A673 (cell line): ENCODE measurements around the gene KIAA0825. TPM values are rescaled to one million over a fixed set of nuclear protein-coding genes. Genes with fewer than 3 reads are reported as not detected.

Experiments
- BruUV-seq: library from RNA; stranded (reverse); fragments of 400-500 nt; replicated peaks from 2 replicates; lab custom pipeline; 2021; lab: Mats Ljungman, UMichigan
- CTCF ChIA-PET: fragments of 300-600 bp; sonication (Branson Sonifier 250); formaldehyde crosslinking; loops from one replicate; lab custom pipeline; 2022; ENCODE audit warnings: antibody characterized with exemption; lab: Charles Lee
- POLR2A ChIA-PET: fragments of 300-600 bp; sonication (Branson Sonifier 250); formaldehyde crosslinking; loops from one replicate; lab custom pipeline; 2022; ENCODE audit warnings: antibody characterized with exemption; ENCODE audit not compliant: low non-redundant PET; lab: Charles Lee
- DNase-seq: peaks from one replicate; pipeline ENCODE4 v3.0.0-alpha.2; 2015; ENCODE audit warnings: low spot score
- H3K27ac ChIP-seq: fragments of 200-600 bp; sonication (generic); 2 replicates; pipeline ENCODE4 v1.5.1; 2016; ENCODE audit warnings: mixed run types, low read depth, mild to moderate bottlenecking, mixed read lengths, antibody characterized with exemption, low read length; ENCODE audit not compliant: poor library complexity, severe bottlenecking
- H3K27me3 ChIP-seq: fragments of 200-600 bp; sonication (generic); replicated peaks from 2 replicates; pipeline ENCODE4 v1.6.1; 2017; ENCODE audit warnings: mixed run types, low read depth, mild to moderate bottlenecking, mixed read lengths, antibody characterized with exemption, low read length; ENCODE audit not compliant: insufficient read depth, poor library complexity
- H3K36me3 ChIP-seq: fragments of 200-600 bp; sonication (generic); 2 replicates; pipeline ENCODE4 v1.6.1; 2016; ENCODE audit warnings: mixed run types, mild to moderate bottlenecking, mixed read lengths, antibody characterized with exemption, low read length; ENCODE audit not compliant: insufficient read depth, poor library complexity, severe bottlenecking
- H3K4me1 ChIP-seq: fragments of 200-600 bp; sonication (generic); 2 replicates; pipeline ENCODE4 v1.6.1; 2017; ENCODE audit warnings: mixed run types, mild to moderate bottlenecking, mixed read lengths, antibody characterized with exemption, low read length; ENCODE audit not compliant: insufficient read depth, poor library complexity, severe bottlenecking
- H3K4me3 ChIP-seq: fragments of 200-600 bp; sonication (generic); 2 replicates; pipeline ENCODE4 v1.5.1; 2016; ENCODE audit warnings: low read depth, mixed run types, mild to moderate bottlenecking, mixed read lengths, low read length; ENCODE audit not compliant: poor library complexity, severe bottlenecking
- H3K9me3 ChIP-seq: fragments of 200-600 bp; sonication (generic); 2 replicates; pipeline ENCODE4 v1.6.1; 2016; ENCODE audit warnings: mixed run types, low read depth, mild to moderate bottlenecking, mixed read lengths, antibody characterized with exemption, low read length; ENCODE audit not compliant: poor library complexity, severe bottlenecking
- EZH2 ChIP-seq: fragments of 200-600 bp; sonication (generic); IDR thresholded peaks from 2 replicates; pipeline ENCODE4 v1.6.1; 2017; ENCODE audit warnings: borderline replicate concordance, low read depth, mild to moderate bottlenecking, mixed read lengths, antibody characterized with exemption, low read length; ENCODE audit not compliant: poor library complexity, severe bottlenecking
- intact Hi-C: fragments of 100-400 bp; cut with micrococcal nuclease; formaldehyde crosslinking; loops from one replicate; pipeline ENCODE4 v1.10.0; 2022; ENCODE audit not compliant: unreplicated experiment
- total RNA-seq: library from RNA; stranded (reverse); gene quantifications from 2 replicates; pipeline ENCODE4 v1.2.3, GENCODE V29; 2021
- TF ChIP-seq, protein P1 (sequence below): fragments of 300-800, 200-600 bp; sonication (generic); conservative IDR thresholded peaks from 2 replicates; pipeline ENCODE4 v1.5.1; 2017; ENCODE audit warnings: low read depth, mild to moderate bottlenecking, antibody characterized with exemption, low read length, moderate library complexity, mixed read lengths

Gene KIAA0825
- total RNA-seq, 1 experiment from 2014 or later = 1.2 TPM

DNA sequence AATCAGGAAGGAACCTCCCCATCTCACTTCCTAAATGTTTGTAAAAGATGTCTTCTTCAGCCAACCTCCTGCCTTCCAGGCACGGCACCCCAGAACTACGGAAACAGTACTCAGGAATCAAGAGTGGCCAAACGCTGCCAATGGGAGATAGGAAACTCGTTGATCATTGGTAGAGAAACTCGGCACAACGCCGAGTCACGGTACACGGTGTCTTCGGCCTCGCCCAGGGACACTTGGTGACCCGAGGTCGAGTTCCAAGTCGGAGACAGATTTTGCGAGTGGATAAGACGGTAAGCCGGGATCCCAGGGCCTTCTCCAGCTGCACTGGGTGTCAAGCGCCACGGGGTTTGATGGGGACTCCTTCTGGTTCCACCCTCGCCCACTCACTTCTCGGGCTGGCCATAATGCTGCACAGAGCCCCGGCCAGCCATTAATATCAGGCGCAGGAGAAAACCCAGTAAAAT lies 343 bp downstream of the KIAA0825 start:
- ChIA-PET CTCF (no interaction called here), POLR2A (no interaction called here)
- Histone ChIP-seq H3K4me3 (peak overlapping the region; percentile 87), H3K36me3 (no peaks in the 10 kb centered on the region), H3K27ac (peak overlapping the region; percentile 81), H3K27me3 (no peaks in the 10 kb centered on the region), H3K9me3 (no peaks in the 10 kb centered on the region), H3K4me1 (peaks cover 8% of the 10 kb centered on the region)
- no TSS peak for BruUV-seq
- TF ChIP-seq EZH2 = no peak
- TF ChIP-seq, protein P1, sequence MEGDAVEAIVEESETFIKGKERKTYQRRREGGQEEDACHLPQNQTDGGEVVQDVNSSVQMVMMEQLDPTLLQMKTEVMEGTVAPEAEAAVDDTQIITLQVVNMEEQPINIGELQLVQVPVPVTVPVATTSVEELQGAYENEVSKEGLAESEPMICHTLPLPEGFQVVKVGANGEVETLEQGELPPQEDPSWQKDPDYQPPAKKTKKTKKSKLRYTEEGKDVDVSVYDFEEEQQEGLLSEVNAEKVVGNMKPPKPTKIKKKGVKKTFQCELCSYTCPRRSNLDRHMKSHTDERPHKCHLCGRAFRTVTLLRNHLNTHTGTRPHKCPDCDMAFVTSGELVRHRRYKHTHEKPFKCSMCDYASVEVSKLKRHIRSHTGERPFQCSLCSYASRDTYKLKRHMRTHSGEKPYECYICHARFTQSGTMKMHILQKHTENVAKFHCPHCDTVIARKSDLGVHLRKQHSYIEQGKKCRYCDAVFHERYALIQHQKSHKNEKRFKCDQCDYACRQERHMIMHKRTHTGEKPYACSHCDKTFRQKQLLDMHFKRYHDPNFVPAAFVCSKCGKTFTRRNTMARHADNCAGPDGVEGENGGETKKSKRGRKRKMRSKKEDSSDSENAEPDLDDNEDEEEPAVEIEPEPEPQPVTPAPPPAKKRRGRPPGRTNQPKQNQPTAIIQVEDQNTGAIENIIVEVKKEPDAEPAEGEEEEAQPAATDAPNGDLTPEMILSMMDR = no peak
- peak; percentile 66 for DNase-seq
- intact Hi-C loops = no loop called here

DNA sequence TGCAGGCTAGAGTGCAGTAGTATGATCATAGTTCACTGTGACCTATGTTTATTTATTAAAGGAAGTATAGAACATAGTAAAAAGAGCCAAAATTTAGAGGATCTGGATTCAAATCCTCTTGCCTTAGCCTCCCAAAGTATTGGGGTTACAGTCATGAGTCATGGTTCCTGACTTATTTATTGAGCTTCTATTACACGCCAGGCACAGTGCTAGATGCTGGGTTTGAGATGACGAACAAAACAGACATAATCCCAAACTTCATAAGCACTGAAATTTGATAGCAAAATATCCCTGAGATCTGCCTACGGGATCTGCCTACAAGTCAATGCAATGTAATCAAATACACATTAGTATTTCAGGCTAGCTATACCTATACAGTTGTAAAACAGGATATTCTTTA lies 2.5 kb downstream of the KIAA0825 start:
- BruUV-seq = no TSS peak
- Histone ChIP-seq H3K4me1 (peaks cover 10% of the 10 kb centered on the region), H3K27me3 (no peaks in the 10 kb centered on the region), H3K4me3 (no peak overlapping the region), H3K36me3 (no peaks in the 10 kb centered on the region), H3K9me3 (no peaks in the 10 kb centered on the region), H3K27ac (no peak overlapping the region)
- intact Hi-C loops = no loop called here
- CTCF ChIA-PET = no interaction called here
- POLR2A ChIA-PET = no interaction called here
- no peak for DNase-seq
- TF ChIP-seq, protein P1 = no peak
- TF ChIP-seq EZH2 = no peak

DNA sequence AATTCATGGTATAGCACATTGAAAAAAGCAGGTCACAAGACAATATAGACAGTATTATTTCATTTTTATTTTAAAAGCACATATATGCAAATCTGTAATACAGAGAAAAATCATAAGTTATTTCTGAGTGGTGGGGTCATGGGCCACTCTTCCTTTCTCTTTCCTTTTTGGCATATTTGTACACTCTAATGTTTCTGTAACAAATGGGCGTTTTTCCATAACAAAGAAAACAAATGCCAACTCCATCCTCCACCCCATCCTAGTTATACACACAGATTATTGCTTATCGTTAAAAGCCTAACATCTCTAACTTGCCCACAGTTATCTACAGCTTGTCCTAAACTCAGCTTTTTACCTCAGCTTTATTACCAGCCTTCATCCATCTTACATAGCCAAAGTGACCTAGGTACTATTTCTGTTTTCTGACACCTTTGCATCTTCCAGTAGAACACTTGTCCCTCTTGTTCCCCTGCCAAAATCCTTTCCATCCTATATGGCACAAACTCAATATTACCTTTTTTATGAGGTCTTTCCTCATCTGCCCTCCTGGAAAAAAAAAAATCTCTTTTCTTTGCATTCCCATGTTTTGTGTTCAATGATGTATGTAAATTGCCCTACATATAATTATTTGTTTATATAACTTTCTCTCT lies 4.1 kb downstream of the KIAA0825 start:
- TF ChIP-seq EZH2 = no peak
- TF ChIP-seq, protein P1 = no peak
- intact Hi-C loops = no loop called here
- BruUV-seq = no TSS peak

More for the DNA sequence above, 4.1 kb downstream of the KIAA0825 start:
- H3K9me3 ChIP-seq = no peaks in the 10 kb centered on the region
- no peaks in the 10 kb centered on the region for H3K36me3 ChIP-seq
- H3K27ac ChIP-seq = no peak overlapping the region
- POLR2A ChIA-PET = interaction anchor here (0.8 kb wide), 1 partner anchor 504 kb away, joined by 3 read pairs; no protein-coding TSS in a partner anchor
- H3K4me3 ChIP-seq = no peak overlapping the region
- H3K27me3 ChIP-seq = no peaks in the 10 kb centered on the region
- DNase-seq = no peak
- CTCF ChIA-PET = no interaction called here
- H3K4me1 ChIP-seq = peaks cover 10% of the 10 kb centered on the region
